PC-3 (cell line): ENCODE measurements around the gene IARS2.

Source experiments
- EZH2 ChIP-seq: fragments of 300-600 bp; sonication (generic); IDR thresholded peaks from one replicate; pipeline ENCODE4 v1.6.1; 2017; ENCODE audit warnings: antibody characterized with exemption, mild to moderate bottlenecking, low read length; ENCODE audit not compliant: unreplicated experiment
- TF ChIP-seq, protein P1 (sequence below): fragments of 300-600 bp; sonication (generic); conservative IDR thresholded peaks from 2 replicates; pipeline ENCODE4 v1.5.1; 2017; ENCODE audit warnings: antibody characterized with exemption, low read depth, mild to moderate bottlenecking, low read length

DNA sequence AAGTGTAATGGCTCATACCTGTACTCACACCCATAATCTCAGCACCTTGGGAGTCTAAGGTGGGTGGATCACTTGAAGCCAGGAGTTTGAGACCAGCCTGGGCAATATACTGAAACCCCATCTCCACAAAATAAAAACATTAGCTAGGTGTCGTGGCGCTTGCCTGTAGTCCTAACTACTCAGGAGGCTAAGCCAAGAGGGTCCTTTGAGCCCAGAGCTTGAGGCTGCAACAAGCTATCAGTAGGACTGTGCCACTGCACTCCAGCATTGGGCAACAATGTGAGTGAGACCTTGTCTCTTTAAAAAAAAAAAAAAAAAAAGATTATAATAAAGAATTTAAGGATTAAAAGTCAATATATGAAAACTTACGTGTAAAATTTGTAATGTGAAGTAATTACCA lies 16.0 kb upstream of the IARS2 start:
- TF ChIP-seq, protein P1, sequence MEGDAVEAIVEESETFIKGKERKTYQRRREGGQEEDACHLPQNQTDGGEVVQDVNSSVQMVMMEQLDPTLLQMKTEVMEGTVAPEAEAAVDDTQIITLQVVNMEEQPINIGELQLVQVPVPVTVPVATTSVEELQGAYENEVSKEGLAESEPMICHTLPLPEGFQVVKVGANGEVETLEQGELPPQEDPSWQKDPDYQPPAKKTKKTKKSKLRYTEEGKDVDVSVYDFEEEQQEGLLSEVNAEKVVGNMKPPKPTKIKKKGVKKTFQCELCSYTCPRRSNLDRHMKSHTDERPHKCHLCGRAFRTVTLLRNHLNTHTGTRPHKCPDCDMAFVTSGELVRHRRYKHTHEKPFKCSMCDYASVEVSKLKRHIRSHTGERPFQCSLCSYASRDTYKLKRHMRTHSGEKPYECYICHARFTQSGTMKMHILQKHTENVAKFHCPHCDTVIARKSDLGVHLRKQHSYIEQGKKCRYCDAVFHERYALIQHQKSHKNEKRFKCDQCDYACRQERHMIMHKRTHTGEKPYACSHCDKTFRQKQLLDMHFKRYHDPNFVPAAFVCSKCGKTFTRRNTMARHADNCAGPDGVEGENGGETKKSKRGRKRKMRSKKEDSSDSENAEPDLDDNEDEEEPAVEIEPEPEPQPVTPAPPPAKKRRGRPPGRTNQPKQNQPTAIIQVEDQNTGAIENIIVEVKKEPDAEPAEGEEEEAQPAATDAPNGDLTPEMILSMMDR = no peak
- TF ChIP-seq EZH2 = no peak
